Smooth muscle cell (in vitro differentiated cells): Measurements from ENCODE around the gene HUWE1. TPM values are rescaled to one million over a fixed set of nuclear protein-coding genes. Genes with fewer than 3 reads are reported as not detected.

Experiments used
- DNase-seq: peaks from one replicate; lab custom pipeline; 2025; ENCODE audit not compliant: unreplicated experiment; lab: John Stamatoyannopoulos, UW
- H2AFZ ChIP-seq: fragments of 200-600 bp; sonication (generic); 2 replicates; pipeline ENCODE4 v1.6.0; 2016; ENCODE audit warnings: antibody characterized with exemption, low read depth, mild to moderate bottlenecking
- H3F3A ChIP-seq: fragments of 200-600 bp; sonication (generic); 2 replicates; pipeline ENCODE4 v1.6.0; 2017; ENCODE audit warnings: antibody characterized with exemption, low read depth
- H3K27ac ChIP-seq: fragments of 200-600 bp; sonication (generic); 2 replicates; pipeline ENCODE4 v1.5.1; 2016; ENCODE audit warnings: low read depth, mild to moderate bottlenecking
- H3K27me3 ChIP-seq: fragments of 200-600 bp; sonication (generic); 2 replicates; pipeline ENCODE4 v1.6.1; 2016; ENCODE audit warnings: low read depth, mild to moderate bottlenecking
- H3K36me3 ChIP-seq: fragments of 200-600 bp; sonication (generic); 2 replicates; pipeline ENCODE4 v1.5.1; 2016; ENCODE audit warnings: low read depth
- H3K4me1 ChIP-seq: fragments of 200-600 bp; sonication (generic); 2 replicates; pipeline ENCODE4 v1.5.1; 2016; ENCODE audit warnings: low read depth
- H3K4me2 ChIP-seq: fragments of 200-600 bp; sonication (generic); 2 replicates; pipeline ENCODE4 v1.6.0; 2016; ENCODE audit warnings: mild to moderate bottlenecking
- H3K4me3 ChIP-seq: fragments of 200-600 bp; sonication (generic); 2 replicates; pipeline ENCODE4 v1.5.1; 2016; ENCODE audit warnings: mild to moderate bottlenecking
- H3K79me2 ChIP-seq: fragments of 200-600 bp; sonication (generic); 2 replicates; pipeline ENCODE4 v1.6.0; 2016; ENCODE audit warnings: low read depth, mild to moderate bottlenecking
- H3K9ac ChIP-seq: fragments of 200-600 bp; sonication (generic); 2 replicates; pipeline ENCODE4 v1.6.0; 2016; ENCODE audit warnings: low read depth
- H3K9me3 ChIP-seq: fragments of 200-600 bp; sonication (generic); replicated peaks from 2 replicates; pipeline ENCODE4 v1.5.1; 2016; ENCODE audit warnings: low read depth
- H4K20me1 ChIP-seq: fragments of 200-600 bp; sonication (generic); 2 replicates; pipeline ENCODE4 v1.6.0; 2016; ENCODE audit warnings: low read depth
- WGBS: methylation state at CpG from one replicate; pipeline ENCODE4 v1.1.7; 2016; ENCODE audit warnings: low lambda C conversion rate; 5-methylcytosine and 5-hydroxymethylcytosine counted together
- polyA plus RNA-seq: library from polyadenylated mRNA; unstranded; fragments of >200 nt; fragmentation: Nextera tagmentation; extraction: Ambion mirVana; gene quantifications from 2 replicates; pipeline ENCODE4 v1.2.1, GENCODE V29; 2016
- total RNA-seq: library from RNA; depleted of rRNA; stranded (reverse); fragments of >200 nt; gene quantifications from 2 replicates; pipeline ENCODE4 v1.2.3, GENCODE V29; 2014
- TF ChIP-seq, protein P1 (sequence below): fragments of 200-600 bp; sonication (generic); IDR thresholded peaks from 2 replicates; pipeline ENCODE4 v1.5.1; 2017; ENCODE audit warnings: borderline replicate concordance, mild to moderate bottlenecking, antibody characterized with exemption; ENCODE audit not compliant: insufficient read depth, poor library complexity, severe bottlenecking

HUWE1 gene
- total and polyA plus RNA-seq, 2 experiments from 2014 or later: 29.4 to 122 TPM

DNA sequence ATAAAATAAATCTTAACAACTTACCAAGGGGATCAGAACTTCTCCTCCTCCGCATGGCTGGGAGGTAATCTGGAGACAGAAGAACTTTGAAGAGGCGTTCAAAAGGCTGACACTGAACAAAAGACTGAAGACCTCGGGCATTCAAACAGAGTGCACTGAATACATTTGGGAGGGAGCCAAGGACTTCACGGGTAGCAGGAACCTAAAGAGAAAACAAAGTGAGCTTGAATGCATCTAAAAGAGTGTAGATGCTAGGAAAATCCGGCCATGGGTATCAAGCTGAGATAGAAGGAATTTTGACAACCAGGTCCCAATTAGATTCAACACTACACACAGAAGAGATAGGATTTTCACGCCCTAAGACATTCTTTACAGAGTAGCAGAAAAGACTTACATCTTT is 69.6 kb downstream of the HUWE1 start:
- DNase-seq: no peak
- Histone ChIP-seq H3K79me2 (no peaks in the 10 kb centered on the region), H4K20me1 (peaks cover 13% of the 10 kb centered on the region), H3K27ac (no peak overlapping the region), H2AFZ (no peak overlapping the region), H3K4me3 (no peak overlapping the region), H3K4me1 (no peaks in the 10 kb centered on the region), H3K9me3 (peaks cover 6% of the 10 kb centered on the region), H3K36me3 (peaks cover 9% of the 10 kb centered on the region), H3K27me3 (no peaks in the 10 kb centered on the region), H3F3A (no peaks in the 10 kb centered on the region), H3K9ac (no peak overlapping the region), H3K4me2 (no peak overlapping the region)
- TF ChIP-seq, protein P1, sequence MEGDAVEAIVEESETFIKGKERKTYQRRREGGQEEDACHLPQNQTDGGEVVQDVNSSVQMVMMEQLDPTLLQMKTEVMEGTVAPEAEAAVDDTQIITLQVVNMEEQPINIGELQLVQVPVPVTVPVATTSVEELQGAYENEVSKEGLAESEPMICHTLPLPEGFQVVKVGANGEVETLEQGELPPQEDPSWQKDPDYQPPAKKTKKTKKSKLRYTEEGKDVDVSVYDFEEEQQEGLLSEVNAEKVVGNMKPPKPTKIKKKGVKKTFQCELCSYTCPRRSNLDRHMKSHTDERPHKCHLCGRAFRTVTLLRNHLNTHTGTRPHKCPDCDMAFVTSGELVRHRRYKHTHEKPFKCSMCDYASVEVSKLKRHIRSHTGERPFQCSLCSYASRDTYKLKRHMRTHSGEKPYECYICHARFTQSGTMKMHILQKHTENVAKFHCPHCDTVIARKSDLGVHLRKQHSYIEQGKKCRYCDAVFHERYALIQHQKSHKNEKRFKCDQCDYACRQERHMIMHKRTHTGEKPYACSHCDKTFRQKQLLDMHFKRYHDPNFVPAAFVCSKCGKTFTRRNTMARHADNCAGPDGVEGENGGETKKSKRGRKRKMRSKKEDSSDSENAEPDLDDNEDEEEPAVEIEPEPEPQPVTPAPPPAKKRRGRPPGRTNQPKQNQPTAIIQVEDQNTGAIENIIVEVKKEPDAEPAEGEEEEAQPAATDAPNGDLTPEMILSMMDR: no peak
- WGBS: 79% methylated on average over 6 of the region's 6 CpGs

DNA sequence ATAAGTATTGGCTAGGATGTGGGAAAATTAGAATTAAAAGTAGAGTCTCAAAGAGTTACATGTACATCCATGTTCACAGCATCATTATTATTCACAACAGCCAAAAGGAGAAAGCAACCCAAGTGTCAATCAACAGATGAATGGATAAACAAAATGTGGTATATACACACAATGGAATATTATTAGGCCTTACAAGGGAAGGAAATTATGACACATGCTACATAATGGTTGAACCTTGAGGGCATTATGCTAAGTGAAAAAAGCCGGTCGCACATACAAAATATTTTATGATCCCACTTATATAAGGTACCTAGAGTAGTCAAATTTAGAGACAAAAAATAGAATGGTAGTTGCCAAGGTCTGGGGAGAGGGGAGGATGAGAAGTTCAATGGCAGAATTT is 80.1 kb downstream of the HUWE1 start:
- H3K9me3 ChIP-seq: no peaks in the 10 kb centered on the region
- H3K4me2 ChIP-seq: no peak overlapping the region
- H3K4me3 ChIP-seq: no peak overlapping the region
- no peaks in the 10 kb centered on the region for H3K27me3 ChIP-seq
- no peak overlapping the region for H3K27ac ChIP-seq
- no peak for DNase-seq
- TF ChIP-seq, protein P1: no peak
- WGBS: 89% methylated on average over 2 of the region's 2 CpGs
- no peak overlapping the region for H3K9ac ChIP-seq
- peaks cover 25% of the 10 kb centered on the region for H3K36me3 ChIP-seq
- H2AFZ ChIP-seq: no peak overlapping the region
- peaks cover 42% of the 10 kb centered on the region for H4K20me1 ChIP-seq
- H3K4me1 ChIP-seq: no peaks in the 10 kb centered on the region
- peaks cover 15% of the 10 kb centered on the region for H3K79me2 ChIP-seq
- H3F3A ChIP-seq: no peaks in the 10 kb centered on the region

DNA sequence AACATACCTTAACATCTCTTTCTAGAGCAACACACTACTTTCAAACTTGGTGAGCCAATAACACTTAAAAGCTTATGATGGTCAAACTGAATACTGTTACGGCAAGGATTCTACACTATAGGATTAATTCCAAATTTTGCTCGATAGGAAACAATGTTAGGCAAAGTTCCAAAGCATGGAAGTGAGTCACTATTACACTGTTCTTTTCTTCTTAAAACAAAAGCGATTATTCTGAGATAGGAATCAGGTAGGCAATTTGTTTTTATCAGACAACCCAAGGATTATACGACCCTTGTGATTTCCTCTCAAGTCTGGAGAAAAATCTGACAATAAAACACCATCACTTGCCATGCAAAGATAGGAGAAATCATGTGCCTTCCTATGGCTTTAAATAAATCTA is 81.5 kb downstream of the HUWE1 start:
- H3K27ac ChIP-seq: no peak overlapping the region
- H3K79me2 ChIP-seq: peaks cover 8% of the 10 kb centered on the region
- H3K27me3 ChIP-seq: no peaks in the 10 kb centered on the region
- no peaks in the 10 kb centered on the region for H3K4me1 ChIP-seq
- no peaks in the 10 kb centered on the region for H3K9me3 ChIP-seq
- DNase-seq: no peak
- H2AFZ ChIP-seq: no peak overlapping the region
- 80% methylated on average over 4 of the region's 4 CpGs for WGBS
- H4K20me1 ChIP-seq: peaks cover 35% of the 10 kb centered on the region
- H3F3A ChIP-seq: no peaks in the 10 kb centered on the region
- H3K4me3 ChIP-seq: no peak overlapping the region
- H3K4me2 ChIP-seq: no peak overlapping the region
- TF ChIP-seq, protein P1: no peak
- H3K9ac ChIP-seq: no peak overlapping the region
- H3K36me3 ChIP-seq: peaks cover 30% of the 10 kb centered on the region

DNA sequence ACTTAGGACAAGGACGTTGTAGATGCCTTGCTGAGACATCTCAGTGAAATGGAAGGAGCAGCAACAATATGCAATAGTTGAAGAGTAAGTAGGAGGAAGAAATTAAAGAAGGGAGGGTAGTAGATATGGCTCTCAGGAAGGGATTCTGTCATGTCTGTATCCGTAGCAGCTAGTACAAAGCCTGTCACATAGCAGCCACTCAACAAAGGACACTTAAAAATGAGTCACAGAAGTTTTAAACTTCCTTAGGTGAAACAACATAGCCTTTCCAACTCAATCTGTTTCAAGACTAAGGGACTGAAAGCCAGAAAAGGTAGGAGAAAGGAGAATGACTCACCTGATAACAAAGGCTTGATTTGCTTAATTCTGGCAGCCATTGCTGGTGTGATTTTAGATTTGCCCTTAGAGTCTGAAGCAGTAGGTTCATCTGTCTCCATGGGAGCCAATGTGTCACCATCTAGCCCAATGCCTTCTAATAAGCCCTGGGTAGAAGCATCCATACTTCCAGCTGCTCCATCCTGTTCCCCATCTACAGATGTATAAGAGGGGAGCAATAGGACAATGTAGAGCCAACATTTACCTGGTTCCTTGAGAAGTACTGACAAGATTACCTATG is 86.6 kb downstream of the HUWE1 start:
- peaks cover 18% of the 10 kb centered on the region for H3K36me3 ChIP-seq
- H3K27me3 ChIP-seq: no peaks in the 10 kb centered on the region
- no peak overlapping the region for H3K27ac ChIP-seq
- H3K4me3 ChIP-seq: no peak overlapping the region
- no peaks in the 10 kb centered on the region for H3K79me2 ChIP-seq
- H2AFZ ChIP-seq: no peak overlapping the region
- no peaks in the 10 kb centered on the region for H3K4me1 ChIP-seq
- 59% methylated on average over 2 of the region's 2 CpGs for WGBS
- TF ChIP-seq, protein P1: no peak
- no peak for DNase-seq
- no peaks in the 10 kb centered on the region for H3F3A ChIP-seq
- H3K9me3 ChIP-seq: no peaks in the 10 kb centered on the region
- H3K4me2 ChIP-seq: no peak overlapping the region
- H4K20me1 ChIP-seq: peaks cover 4% of the 10 kb centered on the region
- no peak overlapping the region for H3K9ac ChIP-seq
